ENCODE measurements around the gene PCDHGB3. TPM values are rescaled to one million over a fixed set of nuclear protein-coding genes. Genes with fewer than 3 reads are reported as not detected.
"Not testable (repeated sequence)": the region's sequence is repeated elsewhere in the genome, so short reads cannot be mapped to it uniquely, and the experiment has no call there.

PCDHGB3 gene
- polyA plus RNA-seq, 4 donors: 0.31 to 0.43 TPM; not detected in 2

GRCh38 chr5:141340781-141341354 is 29.2 kb upstream of the PCDHGB3 start:
- 68 to 73% (median 71%) methylated on average over 32 to 45 of the region's 45 CpGs for WGBS, 3 donors
- H3K27me3 ChIP-seq (ENCODE audit: control insufficient read depth in 3 of 3, insufficient read depth in 3 of 3, low read length in 3 of 3): peaks cover 0 to 15% (median 12%) of the 10 kb centered on the region in 3 donors
- not testable (repeated sequence) for H3K4me1 ChIP-seq (ENCODE audit: control insufficient read depth in 3 of 3, insufficient read depth in 2 of 3, low read depth in 1 of 3, low read length in 2 of 3); H3K27ac ChIP-seq (ENCODE audit: low read depth in 1 of 3, low read length in 2 of 3); H3K36me3 ChIP-seq (ENCODE audit: control insufficient read depth in 3 of 3, insufficient read depth in 2 of 3, low read depth in 1 of 3, low read length in 3 of 3); FAIRE-seq; DNase-seq; H3K4me3 ChIP-seq (ENCODE audit: low read depth in 1 of 3, low read length in 3 of 3)
- H3K9me3 ChIP-seq (ENCODE audit: control insufficient read depth in 2 of 2, insufficient read depth in 1 of 2, low read depth in 1 of 2, low read length in 1 of 2): peaks cover 2 to 46% of the 10 kb centered on the region in 2 donors

GRCh38 chr5:141342773-141343172 is 27.3 kb upstream of the PCDHGB3 start:
- no peak overlapping the region for H3K27ac ChIP-seq (ENCODE audit: low read depth in 1 of 3, low read length in 2 of 3)
- peaks cover 2 to 58% of the 10 kb centered on the region in 2 donors for H3K9me3 ChIP-seq (ENCODE audit: control insufficient read depth in 2 of 2, insufficient read depth in 1 of 2, low read depth in 1 of 2, low read length in 1 of 2)
- FAIRE-seq: no peak
- 4 to 25% (median 12%) methylated on average over 1 of the region's 1 CpG for WGBS, 3 donors
- no peaks in the 10 kb centered on the region for H3K36me3 ChIP-seq (ENCODE audit: control insufficient read depth in 3 of 3, insufficient read depth in 2 of 3, low read depth in 1 of 3, low read length in 3 of 3)
- peaks cover 0 to 15% (median 12%) of the 10 kb centered on the region in 3 donors for H3K27me3 ChIP-seq (ENCODE audit: control insufficient read depth in 3 of 3, insufficient read depth in 3 of 3, low read length in 3 of 3)
- no peaks in the 10 kb centered on the region for H3K4me1 ChIP-seq (ENCODE audit: control insufficient read depth in 3 of 3, insufficient read depth in 2 of 3, low read depth in 1 of 3, low read length in 2 of 3)
- H3K4me3 ChIP-seq (ENCODE audit: low read depth in 1 of 3, low read length in 3 of 3): no peak overlapping the region
- DNase-seq: no peak

- no peak for FAIRE-seq
- Histone ChIP-seq H3K4me1 (ENCODE audit: control insufficient read depth in 3 of 3, insufficient read depth in 2 of 3, low read depth in 1 of 3, low read length in 2 of 3) (no peaks in the 10 kb centered on the region), H3K27ac (ENCODE audit: low read depth in 1 of 3, low read length in 2 of 3) (no peak within 1 kb of the TSS), H3K4me3 (ENCODE audit: low read depth in 1 of 3, low read length in 3 of 3) (no peak within 1 kb of the TSS), H3K36me3 (ENCODE audit: control insufficient read depth in 3 of 3, insufficient read depth in 2 of 3, low read depth in 1 of 3, low read length in 3 of 3) (no peaks in the 10 kb centered on the region), H3K27me3 (ENCODE audit: control insufficient read depth in 3 of 3, insufficient read depth in 3 of 3, low read length in 3 of 3) (peaks cover 0 to 15% (median 12%) of the 10 kb centered on the region in 3 donors), H3K9me3 (ENCODE audit: control insufficient read depth in 2 of 2, insufficient read depth in 1 of 2, low read depth in 1 of 2, low read length in 1 of 2) (peaks cover 2 to 58% of the 10 kb centered on the region in 2 donors)
- no peak for DNase-seq
- 27 to 38% (median 37%) methylated on average over 9 of the region's 9 CpGs for WGBS, 3 donors
Measured at GRCh38 chr5:141343242-141343952, 26.6 kb upstream of the PCDHGB3 start, which contains the start of gene PCDHGA3. TSS of gene PCDHGA3 (plus strand) at chr5:141343829. CDS start at chr5:141344034, 205 bp downstream.

GRCh38 chr5:141343953-141344463 is 26.0 kb upstream of the PCDHGB3 start:
- DNase-seq (no peak), FAIRE-seq (no peak)
- WGBS, 3 donors: 32 to 56% (median 52%) methylated on average over 31 of the region's 31 CpGs
- H3K36me3 ChIP-seq (ENCODE audit: control insufficient read depth in 3 of 3, insufficient read depth in 2 of 3, low read depth in 1 of 3, low read length in 3 of 3): no peaks in the 10 kb centered on the region
- no peaks in the 10 kb centered on the region for H3K4me1 ChIP-seq (ENCODE audit: control insufficient read depth in 3 of 3, insufficient read depth in 2 of 3, low read depth in 1 of 3, low read length in 2 of 3)
- H3K27me3 ChIP-seq (ENCODE audit: control insufficient read depth in 3 of 3, insufficient read depth in 3 of 3, low read length in 3 of 3): peaks cover 0 to 10% (median 7%) of the 10 kb centered on the region in 3 donors
- H3K4me3 ChIP-seq (ENCODE audit: low read depth in 1 of 3, low read length in 3 of 3): no peak overlapping the region
- no peak overlapping the region for H3K27ac ChIP-seq (ENCODE audit: low read depth in 1 of 3, low read length in 2 of 3)
- peaks cover 2 to 55% of the 10 kb centered on the region in 2 donors for H3K9me3 ChIP-seq (ENCODE audit: control insufficient read depth in 2 of 2, insufficient read depth in 1 of 2, low read depth in 1 of 2, low read length in 1 of 2)

- 40 to 55% (median 50%) methylated on average over 20 of the region's 20 CpGs for WGBS, 3 donors
- peaks cover 0 to 51% of the 10 kb centered on the region in 2 donors for H3K9me3 ChIP-seq (ENCODE audit: control insufficient read depth in 2 of 2, insufficient read depth in 1 of 2, low read depth in 1 of 2, low read length in 1 of 2)
- H3K4me1 ChIP-seq (ENCODE audit: control insufficient read depth in 3 of 3, insufficient read depth in 2 of 3, low read depth in 1 of 3, low read length in 2 of 3): no peaks in the 10 kb centered on the region
- FAIRE-seq (no peak), DNase-seq (no peak)
- H3K4me3 ChIP-seq (ENCODE audit: low read depth in 1 of 3, low read length in 3 of 3): no peak overlapping the region
- H3K27me3 ChIP-seq (ENCODE audit: control insufficient read depth in 3 of 3, insufficient read depth in 3 of 3, low read length in 3 of 3): peaks cover 0 to 14% (median 3%) of the 10 kb centered on the region in 3 donors
- H3K36me3 ChIP-seq (ENCODE audit: control insufficient read depth in 3 of 3, insufficient read depth in 2 of 3, low read depth in 1 of 3, low read length in 3 of 3): no peaks in the 10 kb centered on the region
- H3K27ac ChIP-seq (ENCODE audit: low read depth in 1 of 3, low read length in 2 of 3): no peak overlapping the region
Measured at GRCh38 chr5:141345327-141345726, 24.7 kb upstream of the PCDHGB3 start.

- Histone ChIP-seq H3K27me3 (ENCODE audit: control insufficient read depth in 3 of 3, insufficient read depth in 3 of 3, low read length in 3 of 3) (peaks cover 0 to 18% (median 8%) of the 10 kb centered on the region in 3 donors), H3K9me3 (ENCODE audit: control insufficient read depth in 2 of 2, insufficient read depth in 1 of 2, low read depth in 1 of 2, low read length in 1 of 2) (peaks cover 0 to 53% of the 10 kb centered on the region in 2 donors)
- not testable (repeated sequence) for H3K27ac ChIP-seq (ENCODE audit: low read depth in 1 of 3, low read length in 2 of 3); H3K4me3 ChIP-seq (ENCODE audit: low read depth in 1 of 3, low read length in 3 of 3); H3K4me1 ChIP-seq (ENCODE audit: control insufficient read depth in 3 of 3, insufficient read depth in 2 of 3, low read depth in 1 of 3, low read length in 2 of 3); H3K36me3 ChIP-seq (ENCODE audit: control insufficient read depth in 3 of 3, insufficient read depth in 2 of 3, low read depth in 1 of 3, low read length in 3 of 3); DNase-seq; FAIRE-seq
- WGBS, 3 donors: 50 to 63% (median 59%) methylated on average over 17 to 27 of the region's 35 CpGs
Measured at GRCh38 chr5:141346017-141346416, 24.0 kb upstream of the PCDHGB3 start.

GRCh38 chr5:141349917-141350619 is 20.0 kb upstream of the PCDHGB3 start, which contains the start of gene PCDHGB1:
TSS of gene PCDHGB1 (plus strand) at chr5:141350099. CDS start at chr5:141350261, 162 bp downstream.
- Histone ChIP-seq H3K27me3 (ENCODE audit: control insufficient read depth in 3 of 3, insufficient read depth in 3 of 3, low read length in 3 of 3) (peaks cover 2 to 20% (median 13%) of the 10 kb centered on the region in 3 donors), H3K4me1 (ENCODE audit: control insufficient read depth in 3 of 3, insufficient read depth in 2 of 3, low read depth in 1 of 3, low read length in 2 of 3) (no peaks in the 10 kb centered on the region), H3K27ac (ENCODE audit: low read depth in 1 of 3, low read length in 2 of 3) (no peak within 1 kb of the TSS), H3K4me3 (ENCODE audit: low read depth in 1 of 3, low read length in 3 of 3) (no peak within 1 kb of the TSS), H3K9me3 (ENCODE audit: control insufficient read depth in 2 of 2, insufficient read depth in 1 of 2, low read depth in 1 of 2, low read length in 1 of 2) (peaks cover 2 to 55% of the 10 kb centered on the region in 2 donors), H3K36me3 (ENCODE audit: control insufficient read depth in 3 of 3, insufficient read depth in 2 of 3, low read depth in 1 of 3, low read length in 3 of 3) (no peaks in the 10 kb centered on the region)
- WGBS, 3 donors: 28 to 37% (median 37%) methylated on average over 29 of the region's 29 CpGs
- FAIRE-seq: no peak
- peak in 1 of 2 donors; percentile 15 for DNase-seq

GRCh38 chr5:141351591-141351990 is 18.5 kb upstream of the PCDHGB3 start:
- no peaks in the 10 kb centered on the region for H3K4me1 ChIP-seq (ENCODE audit: control insufficient read depth in 3 of 3, insufficient read depth in 2 of 3, low read depth in 1 of 3, low read length in 2 of 3)
- no peaks in the 10 kb centered on the region for H3K36me3 ChIP-seq (ENCODE audit: control insufficient read depth in 3 of 3, insufficient read depth in 2 of 3, low read depth in 1 of 3, low read length in 3 of 3)
- peaks cover 2 to 19% (median 10%) of the 10 kb centered on the region in 3 donors for H3K27me3 ChIP-seq (ENCODE audit: control insufficient read depth in 3 of 3, insufficient read depth in 3 of 3, low read length in 3 of 3)
- DNase-seq (no peak), FAIRE-seq (no peak)
- H3K9me3 ChIP-seq (ENCODE audit: control insufficient read depth in 2 of 2, insufficient read depth in 1 of 2, low read depth in 1 of 2, low read length in 1 of 2): peaks cover 2 to 57% of the 10 kb centered on the region in 2 donors
- no peak overlapping the region for H3K27ac ChIP-seq (ENCODE audit: low read depth in 1 of 3, low read length in 2 of 3)
- H3K4me3 ChIP-seq (ENCODE audit: low read depth in 1 of 3, low read length in 3 of 3): no peak overlapping the region
- 40 to 63% (median 58%) methylated on average over 28 to 35 of the region's 36 CpGs for WGBS, 3 donors
